SK-N-SH treated with all-trans-retinoic acid at 6 μM for 48 hours (cell line): ENCODE results near the gene DBF4B.

ENCODE experiments used
- ESRRG ChIP-seq: fragments of 250-450 bp; sonication (Bioruptor Pico); IDR thresholded peaks from 2 replicates; pipeline ENCODE4 v1.6.1; 2021; ENCODE audit warnings: mild to moderate bottlenecking
- ISL1 ChIP-seq: fragments of 250-450 bp; sonication (Bioruptor Pico); IDR thresholded peaks from 2 replicates; pipeline ENCODE4 v2.1.2; 2022; ENCODE audit warnings: mild to moderate bottlenecking, moderate library complexity
- OSR1 ChIP-seq: fragments of 250-450 bp; sonication (Bioruptor Pico); IDR thresholded peaks from 2 replicates; pipeline ENCODE4 v1.8.0; 2022; ENCODE audit warnings: moderate library complexity, mild to moderate bottlenecking, inconsistent platforms
- PPARA ChIP-seq: fragments of 250-450 bp; sonication (Bioruptor Pico); IDR thresholded peaks from 2 replicates; pipeline ENCODE4 v1.5.0; 2020; ENCODE audit warnings: mild to moderate bottlenecking, borderline replicate concordance
- RARB ChIP-seq: fragments of 250-450 bp; sonication (Bioruptor Pico); IDR thresholded peaks from 2 replicates; pipeline ENCODE4 v1.8.0; 2021; ENCODE audit warnings: mild to moderate bottlenecking, moderate library complexity
- TCF4 ChIP-seq: fragments of 250-450 bp; sonication (Bioruptor Pico); IDR thresholded peaks from 2 replicates; pipeline ENCODE4 v1.8.0; 2021; ENCODE audit warnings: mild to moderate bottlenecking, moderate library complexity, borderline replicate concordance
- ZC3H10 ChIP-seq: fragments of 250-450 bp; sonication (Bioruptor Pico); IDR thresholded peaks from 2 replicates; pipeline ENCODE4 v1.5.1; 2021; ENCODE audit warnings: mild to moderate bottlenecking, moderate library complexity
- ZFP3 ChIP-seq: fragments of 250-450 bp; sonication (Bioruptor Pico); IDR thresholded peaks from 2 replicates; pipeline ENCODE4 v1.5.0; 2020; ENCODE audit warnings: mild to moderate bottlenecking, moderate library complexity
- ZFP30 ChIP-seq: fragments of 450-650 bp; formaldehyde crosslinking; IDR thresholded peaks from 2 replicates; pipeline ENCODE4 v1.5.0; 2022; ENCODE audit warnings: mild to moderate bottlenecking, moderate library complexity
- ZNF565 ChIP-seq: fragments of 450-650 bp; formaldehyde crosslinking; conservative IDR thresholded peaks from 2 replicates; pipeline ENCODE4 v1.5.0; 2020; ENCODE audit warnings: low read depth, mild to moderate bottlenecking, moderate library complexity
- TF ChIP-seq, protein P1 (sequence below): fragments of 250-450 bp; sonication (Bioruptor Pico); IDR thresholded peaks from 2 replicates; pipeline ENCODE4 v1.8.0; 2020; ENCODE audit warnings: mild to moderate bottlenecking, moderate library complexity, borderline replicate concordance
- TF ChIP-seq, protein P2 (sequence below): fragments of 250-450 bp; sonication (Bioruptor Pico); IDR thresholded peaks from 2 replicates; pipeline ENCODE4 v1.5.1; 2020; ENCODE audit warnings: low read depth, mild to moderate bottlenecking, moderate library complexity
- TF ChIP-seq, protein P3 (sequence below): fragments of 250-450 bp; sonication (Bioruptor Pico); IDR thresholded peaks from 2 replicates; pipeline ENCODE4 v1.5.1; 2021; ENCODE audit warnings: mild to moderate bottlenecking, moderate library complexity

DNA sequence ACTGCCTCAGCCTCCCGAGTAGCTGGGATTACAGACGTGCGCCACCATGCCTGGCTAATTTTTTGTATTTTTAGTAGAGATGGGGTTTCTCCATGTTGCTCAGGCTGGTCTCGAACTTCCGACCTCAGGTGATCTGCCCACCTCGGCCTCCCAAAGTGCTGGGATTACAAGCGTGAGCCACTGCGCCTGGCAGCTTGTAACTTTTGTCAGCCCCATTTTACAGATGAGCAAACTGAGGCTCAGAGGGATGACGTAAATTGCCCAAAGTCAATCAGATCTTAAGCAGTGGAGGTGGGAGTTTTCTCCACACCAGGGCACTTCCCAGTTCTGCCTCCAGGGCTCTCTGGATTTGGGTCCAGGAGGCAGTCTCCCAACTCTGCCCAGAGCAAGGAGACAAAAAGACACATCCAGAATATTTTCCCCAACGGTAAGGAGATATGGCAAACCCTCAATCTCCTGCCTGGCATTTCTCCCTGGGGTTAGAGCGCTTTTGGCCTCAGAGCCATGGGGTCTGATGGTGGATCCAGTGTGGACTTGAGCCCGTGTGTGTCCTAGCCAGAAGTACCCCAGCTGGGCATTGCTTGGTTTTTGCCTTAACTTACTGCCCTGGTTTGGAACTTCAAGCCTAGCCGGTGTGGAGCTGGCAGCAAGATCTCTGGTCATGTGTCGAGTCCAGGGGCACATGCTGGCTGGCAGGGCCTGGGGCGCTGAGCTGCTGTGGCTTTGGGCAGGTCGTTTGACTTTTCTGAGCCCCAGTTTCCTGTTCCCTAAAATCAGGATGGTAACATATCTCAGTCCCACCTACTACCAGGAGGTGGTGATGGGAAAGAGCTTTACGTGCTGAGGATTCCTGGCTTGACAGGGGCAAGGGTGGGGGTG, 53.7 kb downstream of the DBF4B start:
- TF ChIP-seq ZFP3 (CRISPR knock-in tag) (no peak), ZFP30 (CRISPR knock-in tag) (no peak), RARB (CRISPR knock-in tag) (no peak), PPARA (CRISPR knock-in tag) (no peak), TCF4 (CRISPR knock-in tag) (no peak), ZNF565 (no peak), OSR1 (CRISPR knock-in tag) (no peak), ISL1 (CRISPR knock-in tag) (no peak), ESRRG (CRISPR knock-in tag) (no peak), ZC3H10 (no peak)
- TF ChIP-seq, protein P1, sequence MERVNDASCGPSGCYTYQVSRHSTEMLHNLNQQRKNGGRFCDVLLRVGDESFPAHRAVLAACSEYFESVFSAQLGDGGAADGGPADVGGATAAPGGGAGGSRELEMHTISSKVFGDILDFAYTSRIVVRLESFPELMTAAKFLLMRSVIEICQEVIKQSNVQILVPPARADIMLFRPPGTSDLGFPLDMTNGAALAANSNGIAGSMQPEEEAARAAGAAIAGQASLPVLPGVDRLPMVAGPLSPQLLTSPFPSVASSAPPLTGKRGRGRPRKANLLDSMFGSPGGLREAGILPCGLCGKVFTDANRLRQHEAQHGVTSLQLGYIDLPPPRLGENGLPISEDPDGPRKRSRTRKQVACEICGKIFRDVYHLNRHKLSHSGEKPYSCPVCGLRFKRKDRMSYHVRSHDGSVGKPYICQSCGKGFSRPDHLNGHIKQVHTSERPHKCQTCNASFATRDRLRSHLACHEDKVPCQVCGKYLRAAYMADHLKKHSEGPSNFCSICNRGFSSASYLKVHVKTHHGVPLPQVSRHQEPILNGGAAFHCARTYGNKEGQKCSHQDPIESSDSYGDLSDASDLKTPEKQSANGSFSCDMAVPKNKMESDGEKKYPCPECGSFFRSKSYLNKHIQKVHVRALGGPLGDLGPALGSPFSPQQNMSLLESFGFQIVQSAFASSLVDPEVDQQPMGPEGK (CRISPR knock-in tag) = no peak
- TF ChIP-seq, protein P2, sequence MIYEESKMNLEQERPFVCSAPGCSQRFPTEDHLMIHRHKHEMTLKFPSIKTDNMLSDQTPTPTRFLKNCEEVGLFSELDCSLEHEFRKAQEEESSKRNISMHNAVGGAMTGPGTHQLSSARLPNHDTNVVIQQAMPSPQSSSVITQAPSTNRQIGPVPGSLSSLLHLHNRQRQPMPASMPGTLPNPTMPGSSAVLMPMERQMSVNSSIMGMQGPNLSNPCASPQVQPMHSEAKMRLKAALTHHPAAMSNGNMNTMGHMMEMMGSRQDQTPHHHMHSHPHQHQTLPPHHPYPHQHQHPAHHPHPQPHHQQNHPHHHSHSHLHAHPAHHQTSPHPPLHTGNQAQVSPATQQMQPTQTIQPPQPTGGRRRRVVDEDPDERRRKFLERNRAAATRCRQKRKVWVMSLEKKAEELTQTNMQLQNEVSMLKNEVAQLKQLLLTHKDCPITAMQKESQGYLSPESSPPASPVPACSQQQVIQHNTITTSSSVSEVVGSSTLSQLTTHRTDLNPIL (CRISPR knock-in tag) = no peak
- TF ChIP-seq, protein P3, sequence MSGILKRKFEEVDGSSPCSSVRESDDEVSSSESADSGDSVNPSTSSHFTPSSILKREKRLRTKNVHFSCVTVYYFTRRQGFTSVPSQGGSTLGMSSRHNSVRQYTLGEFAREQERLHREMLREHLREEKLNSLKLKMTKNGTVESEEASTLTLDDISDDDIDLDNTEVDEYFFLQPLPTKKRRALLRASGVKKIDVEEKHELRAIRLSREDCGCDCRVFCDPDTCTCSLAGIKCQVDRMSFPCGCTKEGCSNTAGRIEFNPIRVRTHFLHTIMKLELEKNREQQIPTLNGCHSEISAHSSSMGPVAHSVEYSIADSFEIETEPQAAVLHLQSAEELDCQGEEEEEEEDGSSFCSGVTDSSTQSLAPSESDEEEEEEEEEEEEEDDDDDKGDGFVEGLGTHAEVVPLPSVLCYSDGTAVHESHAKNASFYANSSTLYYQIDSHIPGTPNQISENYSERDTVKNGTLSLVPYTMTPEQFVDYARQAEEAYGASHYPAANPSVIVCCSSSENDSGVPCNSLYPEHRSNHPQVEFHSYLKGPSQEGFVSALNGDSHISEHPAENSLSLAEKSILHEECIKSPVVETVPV = no peak
